HCT116 (cell line): Measurements from ENCODE around the gene IPO7.

Experiments used
- CTCF ChIP-seq, 3 experiments: fragments of 200-600 bp in 1 of 3; sonication (generic) in 1 of 3; IDR thresholded peaks in 2 of 3; conservative IDR thresholded peaks in 1 of 3; 2 replicates each; pipeline ENCODE4 v1.5.1; 2012 to 2017; ENCODE audit warnings: low read depth in 2 of 3, low read length in 2 of 3, antibody characterized with exemption in 1 of 3, borderline replicate concordance in 1 of 3, control low read depth in 1 of 3, mild to moderate bottlenecking in 1 of 3, mixed read lengths in 1 of 3, mixed run types in 1 of 3, moderate library complexity in 1 of 3; ENCODE audit not compliant: insufficient read depth in 1 of 3
- EGR1 ChIP-seq: IDR thresholded peaks from 2 replicates; pipeline ENCODE4 v1.6.1; 2012; ENCODE audit warnings: low read depth
- EZH2 ChIP-seq: fragments of 200-600 bp; sonication (generic); IDR thresholded peaks from 2 replicates; pipeline ENCODE4 v1.6.1; 2017; ENCODE audit warnings: antibody characterized with exemption, mixed run types
- FOSL1 ChIP-seq: IDR thresholded peaks from 2 replicates; pipeline ENCODE4 v1.6.1; 2012; ENCODE audit warnings: low read depth
- JUND ChIP-seq: IDR thresholded peaks from 2 replicates; pipeline ENCODE4 v1.6.1; 2012
- MAX ChIP-seq: IDR thresholded peaks from 2 replicates; pipeline ENCODE4 v1.6.1; 2012
- POLR2A ChIP-seq: IDR thresholded peaks from 2 replicates; pipeline ENCODE4 v1.7.0; 2011; ENCODE audit warnings: borderline replicate concordance; ENCODE audit not compliant: insufficient read depth, insufficient read length; ENCODE audit errors: extremely low read depth
- POLR2AphosphoS5 ChIP-seq: IDR thresholded peaks from 2 replicates; pipeline ENCODE4 v1.6.1; 2011; ENCODE audit warnings: mild to moderate bottlenecking, low read depth, low read length, moderate library complexity
- RAD21 ChIP-seq: IDR thresholded peaks from 2 replicates; pipeline ENCODE4 v1.6.1; 2012; ENCODE audit warnings: low read depth, mild to moderate bottlenecking
- REST ChIP-seq: IDR thresholded peaks from 2 replicates; pipeline ENCODE4 v1.6.1; 2012; ENCODE audit warnings: low read depth
- SRF ChIP-seq: IDR thresholded peaks from 2 replicates; pipeline ENCODE4 v1.6.1; 2012; ENCODE audit warnings: low read depth
- YY1 ChIP-seq: IDR thresholded peaks from 2 replicates; pipeline ENCODE4 v1.6.1; 2011; ENCODE audit warnings: low read length, low read depth, moderate library complexity, mild to moderate bottlenecking; ENCODE audit not compliant: insufficient replicate concordance; ENCODE audit errors: extremely low read depth
- ZBTB33 ChIP-seq: IDR thresholded peaks from 2 replicates; pipeline ENCODE4 v1.6.1; 2011; ENCODE audit warnings: mild to moderate bottlenecking, low read length, moderate library complexity; ENCODE audit not compliant: insufficient replicate concordance; ENCODE audit errors: extremely low read depth
- ZNF274 ChIP-seq: fragments of 200-500 bp; sonication (Bioruptor generic); IDR thresholded peaks from 2 replicates; pipeline ENCODE4 v1.6.1; 2014; ENCODE audit warnings: mild to moderate bottlenecking, low read depth, low read length, inconsistent platforms

GRCh38 chr11:9462172-9462799, 77.8 kb downstream of the IPO7 start:
- TF ChIP-seq CTCF (IDR thresholded peaks at IDR 0.05 in 2 of 3, conservative IDR thresholded peaks at IDR 0.05 in 1 of 3; ENCODE audit: borderline replicate concordance in 1 of 3, insufficient read depth in 1 of 3, low read depth in 2 of 3, low read length in 2 of 3), result no peak
- TF ChIP-seq ZBTB33, result no peak
- TF ChIP-seq ZNF274, result no peak
- no peak for TF ChIP-seq REST
- no peak for TF ChIP-seq EGR1
- no peak for TF ChIP-seq POLR2A
- no peak for TF ChIP-seq SRF
- TF ChIP-seq FOSL1, result no peak
- no peak for TF ChIP-seq POLR2AphosphoS5
- TF ChIP-seq RAD21, result no peak
- TF ChIP-seq EZH2, result no peak
- TF ChIP-seq YY1, result no peak
- TF ChIP-seq MAX, result no peak
- no peak for TF ChIP-seq JUND
